ENCODE results near the gene KCNJ5.

Gene KCNJ5

DNA sequence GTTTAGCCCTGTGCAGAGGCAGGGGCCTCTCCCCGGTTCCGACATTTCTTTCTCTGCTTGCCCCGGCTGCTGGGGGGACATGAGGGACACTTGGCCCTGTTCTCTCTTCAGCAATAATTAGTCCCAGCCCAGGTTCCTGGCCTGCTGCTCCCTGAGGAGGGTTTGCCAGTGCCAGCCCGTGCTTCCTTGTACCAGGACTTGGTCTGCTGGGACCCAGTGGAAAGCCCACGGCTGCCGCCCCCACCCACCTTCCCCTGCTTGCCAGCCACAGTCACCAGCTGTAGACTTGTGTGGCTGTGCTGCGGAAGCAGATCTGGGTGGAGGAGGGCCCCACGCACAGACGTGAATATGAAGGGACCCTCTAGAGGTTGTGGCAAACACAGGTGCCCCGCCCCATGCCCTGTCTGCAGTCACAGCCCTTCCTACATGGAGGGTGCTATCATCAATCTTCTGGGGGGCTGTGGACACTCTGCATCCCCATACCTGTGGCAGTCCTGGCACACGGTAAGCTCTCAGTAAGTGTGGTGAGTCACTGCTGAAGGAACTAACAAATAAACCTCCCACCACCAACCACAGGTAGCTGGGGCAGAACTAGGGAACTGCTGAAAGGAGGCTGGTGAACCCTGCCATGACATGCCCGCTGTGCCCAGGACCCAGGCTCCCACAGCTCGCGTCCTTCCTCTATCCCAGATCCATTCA, 50.6 kb downstream of the KCNJ5 start (continued):
- TF ChIP-seq ARNTL (CRISPR knock-in tag; IDR thresholded peaks at IDR 0.05; ENCODE audit: borderline replicate concordance, low read depth): no peak
- no peak for TF ChIP-seq POU6F1 (CRISPR knock-in tag; IDR thresholded peaks at IDR 0.05; ENCODE audit: borderline replicate concordance, low read depth)

GRCh38 chr11:128942272-128942612, 51.1 kb downstream of the KCNJ5 start:
- TF ChIP-seq ZFP3 (CRISPR knock-in tag; IDR thresholded peaks at IDR 0.05) (no peak), ISL1 (CRISPR knock-in tag; IDR thresholded peaks at IDR 0.05) (no peak), PPARA (CRISPR knock-in tag; IDR thresholded peaks at IDR 0.05; ENCODE audit: borderline replicate concordance) (no peak), CSDC2 (CRISPR knock-in tag; IDR thresholded peaks at IDR 0.05) (no peak), GLIS3 (CRISPR knock-in tag; IDR thresholded peaks at IDR 0.05) (no peak), ZC3H10 (CRISPR knock-in tag; IDR thresholded peaks at IDR 0.05) (no peak), TOX (CRISPR knock-in tag; IDR thresholded peaks at IDR 0.05; ENCODE audit: borderline replicate concordance) (no peak), PATZ1 (CRISPR knock-in tag; IDR thresholded peaks at IDR 0.05; ENCODE audit: borderline replicate concordance) (no peak)
- ATAC-seq: no peak

DNA sequence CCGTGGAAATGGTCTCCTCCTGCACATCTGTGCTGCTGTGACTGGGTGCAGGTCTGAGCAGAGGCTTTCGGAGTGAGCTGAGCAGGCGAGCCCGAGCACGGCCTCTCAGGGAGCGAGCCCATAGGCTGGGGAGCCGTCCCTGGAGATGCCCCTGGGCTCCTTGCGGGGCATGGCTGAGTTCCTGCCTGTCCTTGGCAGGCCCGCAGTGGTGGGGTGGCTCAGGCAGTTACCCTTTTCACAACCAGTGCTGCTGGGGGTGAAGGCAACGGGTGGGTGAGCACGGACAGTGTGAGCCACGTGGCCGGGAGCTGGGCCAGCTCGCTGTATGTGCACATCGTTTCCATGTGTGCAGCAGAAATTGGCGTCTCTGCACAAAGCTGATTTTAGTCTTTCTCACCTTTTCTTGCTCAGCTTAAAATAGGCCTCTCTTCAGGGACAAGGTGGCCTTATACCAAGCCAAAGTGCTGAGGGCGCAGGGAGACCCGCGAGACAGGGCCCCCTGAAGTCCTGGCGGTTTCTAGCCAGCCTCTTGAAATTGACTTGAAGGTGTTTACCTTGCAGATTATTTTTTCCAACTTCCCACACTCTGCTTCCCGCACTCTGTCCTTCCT, 51.8 kb downstream of the KCNJ5 start, which contains the start of gene TP53AIP1:
Gene TP53AIP1 (minus strand): TSS at position 55 of the 611 bp plus-strand sequence. CDS start 5,053 bp downstream, outside the sequence.
- TF ChIP-seq ZFP3 (CRISPR knock-in tag; IDR thresholded peaks at IDR 0.05) (no peak), ZNF565 (CRISPR knock-in tag; conservative IDR thresholded peaks at IDR 0.05; ENCODE audit: low read depth) (no peak), OSR1 (CRISPR knock-in tag; IDR thresholded peaks at IDR 0.05) (no peak), ZFP30 (CRISPR knock-in tag; IDR thresholded peaks at IDR 0.05) (no peak), ZNF70 (CRISPR knock-in tag; IDR thresholded peaks at IDR 0.05) (no peak), CSRNP3 (CRISPR knock-in tag; IDR thresholded peaks at IDR 0.05) (no peak), PPARA (CRISPR knock-in tag; IDR thresholded peaks at IDR 0.05; ENCODE audit: borderline replicate concordance) (no peak), ZC3H10 (CRISPR knock-in tag; IDR thresholded peaks at IDR 0.05) (no peak), CREB5 (CRISPR knock-in tag; IDR thresholded peaks at IDR 0.05; ENCODE audit: low read depth) (no peak), GLIS3 (CRISPR knock-in tag; IDR thresholded peaks at IDR 0.05) (no peak), ISL1 (CRISPR knock-in tag; IDR thresholded peaks at IDR 0.05) (no peak), POU6F1 (CRISPR knock-in tag; IDR thresholded peaks at IDR 0.05; ENCODE audit: borderline replicate concordance, low read depth) (no peak), ESRRG (CRISPR knock-in tag; IDR thresholded peaks at IDR 0.05) (no peak), RARB (CRISPR knock-in tag; IDR thresholded peaks at IDR 0.05) (no peak)
- TF ChIP-seq, protein P1, sequence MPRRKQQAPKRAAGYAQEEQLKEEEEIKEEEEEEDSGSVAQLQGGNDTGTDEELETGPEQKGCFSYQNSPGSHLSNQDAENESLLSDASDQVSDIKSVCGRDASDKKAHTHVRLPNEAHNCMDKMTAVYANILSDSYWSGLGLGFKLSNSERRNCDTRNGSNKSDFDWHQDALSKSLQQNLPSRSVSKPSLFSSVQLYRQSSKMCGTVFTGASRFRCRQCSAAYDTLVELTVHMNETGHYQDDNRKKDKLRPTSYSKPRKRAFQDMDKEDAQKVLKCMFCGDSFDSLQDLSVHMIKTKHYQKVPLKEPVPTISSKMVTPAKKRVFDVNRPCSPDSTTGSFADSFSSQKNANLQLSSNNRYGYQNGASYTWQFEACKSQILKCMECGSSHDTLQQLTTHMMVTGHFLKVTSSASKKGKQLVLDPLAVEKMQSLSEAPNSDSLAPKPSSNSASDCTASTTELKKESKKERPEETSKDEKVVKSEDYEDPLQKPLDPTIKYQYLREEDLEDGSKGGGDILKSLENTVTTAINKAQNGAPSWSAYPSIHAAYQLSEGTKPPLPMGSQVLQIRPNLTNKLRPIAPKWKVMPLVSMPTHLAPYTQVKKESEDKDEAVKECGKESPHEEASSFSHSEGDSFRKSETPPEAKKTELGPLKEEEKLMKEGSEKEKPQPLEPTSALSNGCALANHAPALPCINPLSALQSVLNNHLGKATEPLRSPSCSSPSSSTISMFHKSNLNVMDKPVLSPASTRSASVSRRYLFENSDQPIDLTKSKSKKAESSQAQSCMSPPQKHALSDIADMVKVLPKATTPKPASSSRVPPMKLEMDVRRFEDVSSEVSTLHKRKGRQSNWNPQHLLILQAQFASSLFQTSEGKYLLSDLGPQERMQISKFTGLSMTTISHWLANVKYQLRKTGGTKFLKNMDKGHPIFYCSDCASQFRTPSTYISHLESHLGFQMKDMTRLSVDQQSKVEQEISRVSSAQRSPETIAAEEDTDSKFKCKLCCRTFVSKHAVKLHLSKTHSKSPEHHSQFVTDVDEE (CRISPR knock-in tag; IDR thresholded peaks at IDR 0.05): no peak
- no peak for ATAC-seq
